MG63 (cell line): ENCODE data around the gene OR1J4. TPM values are rescaled to one million over a fixed set of nuclear protein-coding genes. Genes with fewer than 3 reads are reported as not detected.

Source experiments
- DNase-seq: peaks from one replicate; pipeline ENCODE4 v3.0.0-alpha.2; 2020
- H3K27me3 ChIP-seq: fragments of 250-450 bp; sonication (Bioruptor Pico); 2 replicates; pipeline ENCODE4 v1.5.1; 2020; ENCODE audit warnings: mild to moderate bottlenecking, moderate library complexity
- H3K36me3 ChIP-seq: fragments of 250-450 bp; sonication (Bioruptor Pico); 2 replicates; pipeline ENCODE4 v1.5.1; 2020; ENCODE audit warnings: mild to moderate bottlenecking, moderate library complexity
- H3K4me3 ChIP-seq: fragments of 250-450 bp; sonication (Bioruptor Pico); 2 replicates; pipeline ENCODE4 v1.5.1; 2020; ENCODE audit warnings: mild to moderate bottlenecking, moderate library complexity
- H3K9me3 ChIP-seq: fragments of 250-450 bp; sonication (Bioruptor Pico); 2 replicates; pipeline ENCODE4 v1.5.1; 2020; ENCODE audit warnings: mild to moderate bottlenecking, moderate library complexity
- total RNA-seq: library from RNA; depleted of rRNA; stranded (reverse); fragments of >200 nt; shearing (Covaris generic); gene quantifications from 2 replicates; pipeline ENCODE4 v1.2.3, GENCODE V29; 2014; ENCODE audit warnings: low replicate concordance; rRNA removed

The OR1J4 gene
- total RNA-seq, 1 experiment from 2014 or later = not detected

- H3K36me3 ChIP-seq = no peaks in the 10 kb centered on the region
- DNase-seq = no peak
- 0 out of 2 replicates have a peak, but pooled peaks cover 2% of the 10 kb centered on the region for H3K9me3 ChIP-seq
- H3K27me3 ChIP-seq = peaks cover 7% of the 10 kb centered on the region; the same call in 1 of the 2 replicates
- no peak overlapping the region for H3K4me3 ChIP-seq
Measured at GRCh38 chr9:122551371-122551770, 32.4 kb downstream of the OR1J4 start.

GRCh38 chr9:122552812-122553211, 33.9 kb downstream of the OR1J4 start, which contains the start of gene OR1N2:
TSS of gene OR1N2 (plus strand) at chr9:122553112. CDS start at chr9:122553212, 100 bp downstream.
- Histone ChIP-seq H3K4me3 (no peak within 1 kb of the TSS), H3K9me3 (0 out of 2 replicates have a peak, but pooled peaks cover 2% of the 10 kb centered on the region), H3K36me3 (no peaks in the 10 kb centered on the region), H3K27me3 (peaks cover 9% of the 10 kb centered on the region; the same call in 1 of the 2 replicates)
- DNase-seq = no peak

- no peaks in the 10 kb centered on the region for H3K9me3 ChIP-seq
- H3K36me3 ChIP-seq = no peaks in the 10 kb centered on the region
- peaks cover 8% of the 10 kb centered on the region for H3K27me3 ChIP-seq
- no peak overlapping the region for H3K4me3 ChIP-seq
- DNase-seq = no peak
Measured at GRCh38 chr9:122561446-122561845, 42.5 kb downstream of the OR1J4 start.

- Histone ChIP-seq H3K36me3 (no peaks in the 10 kb centered on the region), H3K4me3 (no peak overlapping the region), H3K9me3 (no peaks in the 10 kb centered on the region), H3K27me3 (peaks cover 6% of the 10 kb centered on the region)
- no peak for DNase-seq
Measured at GRCh38 chr9:122562134-122562760, 43.3 kb downstream of the OR1J4 start.

GRCh38 chr9:122567901-122568300, 49.0 kb downstream of the OR1J4 start:
- DNase-seq = no peak
- no peaks in the 10 kb centered on the region for H3K36me3 ChIP-seq
- no peak overlapping the region for H3K4me3 ChIP-seq
- no peaks in the 10 kb centered on the region for H3K27me3 ChIP-seq
- H3K9me3 ChIP-seq = no peaks in the 10 kb centered on the region

Other genes with a start within 250 kb of the OR1J4 start
- gene PTGS1, start 148.1 kb upstream of the OR1J4 start, total RNA-seq = not detected in 2 replicates
- gene OR1J1, start 41.2 kb upstream of the OR1J4 start, total RNA-seq = not detected in 2 replicates
- not detected in 2 replicates for gene OR1J2, start 8.3 kb upstream of the OR1J4 start, total RNA-seq
- gene OR1N1, start 8.2 kb downstream of the OR1J4 start, total RNA-seq = not detected in 2 replicates
- not detected in 2 replicates for gene OR1N2, start 34.0 kb downstream of the OR1J4 start, total RNA-seq
- not detected in 2 replicates for gene OR1L8, start 64.2 kb downstream of the OR1J4 start, total RNA-seq
- gene OR1Q1, start 95.6 kb downstream of the OR1J4 start, total RNA-seq = not detected in 2 replicates
- not detected in 2 replicates for gene OR1B1, start 138.5 kb downstream of the OR1J4 start, total RNA-seq
- gene OR1L1, start 142.6 kb downstream of the OR1J4 start, total RNA-seq = not detected in 2 replicates
- gene OR1L3, start 156.0 kb downstream of the OR1J4 start, total RNA-seq = not detected in 2 replicates
- gene OR1L4, start 204.8 kb downstream of the OR1J4 start, total RNA-seq = not detected in 2 replicates
- gene OR1L6, start 223.2 kb downstream of the OR1J4 start, total RNA-seq = not detected in 2 replicates